Esophagus muscularis mucosa (tissue), 3 donors: Measurements from ENCODE around the gene G6PC3.

Experiments
- CTCF ChIP-seq, 3 experiments: fragments of 200-600 bp in 2 of 3; fragments of 450-650 bp in 1 of 3; sonication (generic) in 2 of 3; IDR thresholded peaks; one replicate each; pipeline ENCODE4 v1.5.1; 2017 to 2019; ENCODE audit warnings: antibody characterized with exemption in 3 of 3, mild to moderate bottlenecking in 2 of 3, moderate library complexity in 1 of 3
- POLR2AphosphoS5 ChIP-seq, 2 donors: sonication (generic); formaldehyde crosslinking; IDR thresholded peaks; one replicate each; pipeline ENCODE4 v1.6.1; 2017; ENCODE audit warnings: antibody characterized with exemption in 2 of 2

GRCh38 chr17:44119062-44119461 is 48.5 kb downstream of the G6PC3 start:
- no peak for TF ChIP-seq POLR2AphosphoS5 (IDR thresholded peaks at IDR 0.05)
- no peak for TF ChIP-seq CTCF (IDR thresholded peaks at IDR 0.05)
